Hypothalamus (tissue), 51 donors: ENCODE results near the gene MTX1.
"Not testable (repeated sequence)": the region's sequence is repeated elsewhere in the genome, so short reads cannot be mapped to it uniquely, and the experiment has no call there.

ENCODE experiments used
- DNase-seq, 51 donors: peaks; one replicate each; lab custom pipeline; 2025; lab: John Stamatoyannopoulos, UW

The MTX1 gene

DNA sequence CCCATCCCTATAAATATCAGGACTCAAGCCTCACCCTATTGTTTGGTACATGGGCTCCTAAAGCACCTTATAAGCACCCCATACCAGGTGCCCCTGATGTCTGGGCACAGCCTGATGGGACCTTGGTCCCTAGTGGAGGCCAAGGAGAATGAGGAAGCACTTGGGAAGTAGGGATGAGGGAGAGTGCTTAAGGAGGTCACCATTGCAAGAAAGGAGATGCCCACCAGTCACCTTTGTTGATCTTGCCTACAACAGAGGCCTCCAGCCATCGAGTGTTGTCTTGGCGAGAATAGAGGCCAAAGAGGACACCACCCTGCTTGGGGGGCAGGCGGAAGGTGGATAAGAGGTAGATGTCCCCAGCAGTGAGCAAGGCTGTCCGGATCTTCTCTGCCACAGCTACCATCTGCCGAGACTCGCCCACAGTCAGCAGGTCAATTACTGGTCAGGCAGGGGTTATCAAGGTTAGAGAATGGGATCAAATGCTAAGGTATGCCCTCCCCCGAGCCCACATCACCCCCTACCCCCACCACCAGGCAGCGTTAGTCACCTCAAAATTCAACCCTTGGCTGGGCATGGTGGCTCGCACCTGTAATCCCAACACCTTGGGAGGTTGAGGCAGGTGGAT, 2.4 kb upstream of the MTX1 start:
- DNase-seq = no peak

DNA sequence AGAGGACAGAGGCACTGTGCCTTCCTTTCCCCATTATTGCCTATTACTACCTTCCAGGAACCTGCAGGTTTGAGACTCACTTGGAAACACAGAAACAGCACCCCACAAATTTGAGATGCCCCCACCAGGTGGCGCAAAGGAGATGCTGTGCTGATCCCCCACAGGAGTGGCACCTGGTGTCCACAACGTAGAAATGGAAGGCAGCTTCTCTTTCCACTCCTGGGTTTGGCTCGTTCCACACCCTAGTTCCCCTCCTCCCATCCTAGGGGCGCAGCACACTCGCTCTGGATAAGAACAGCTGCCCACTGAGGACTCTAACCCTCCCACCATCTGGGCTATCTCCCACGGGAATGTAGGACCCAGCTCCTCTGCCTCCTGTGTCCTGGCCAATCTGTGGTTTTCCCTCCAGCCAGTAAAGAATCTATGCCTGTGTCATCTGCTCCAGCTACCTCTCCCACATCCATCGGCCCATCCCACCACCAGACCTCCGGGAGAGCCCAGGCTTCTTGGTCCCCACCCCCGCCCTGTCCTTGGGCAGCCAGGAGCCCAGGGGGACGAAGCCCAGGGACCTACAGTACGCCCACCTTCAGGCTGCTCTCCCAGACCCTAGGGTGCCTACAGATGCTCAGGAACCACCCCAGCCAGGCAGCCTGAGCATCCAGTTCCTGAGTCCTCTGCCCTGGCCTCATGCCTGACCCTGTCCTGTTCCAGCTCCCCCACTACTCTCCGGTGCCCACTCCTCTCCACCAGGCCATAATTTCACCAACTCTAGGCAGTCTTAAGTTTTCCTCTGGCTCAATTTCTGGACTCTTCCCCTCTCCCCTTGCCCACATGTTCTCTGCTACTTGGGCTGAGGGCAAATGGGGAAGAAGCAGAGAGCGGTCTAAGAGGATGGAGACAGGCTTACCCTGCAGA, 1.3 kb upstream of the MTX1 start:
- peak in 45 of 51 donors; percentile 14 to 81 (median 54) for DNase-seq

DNA sequence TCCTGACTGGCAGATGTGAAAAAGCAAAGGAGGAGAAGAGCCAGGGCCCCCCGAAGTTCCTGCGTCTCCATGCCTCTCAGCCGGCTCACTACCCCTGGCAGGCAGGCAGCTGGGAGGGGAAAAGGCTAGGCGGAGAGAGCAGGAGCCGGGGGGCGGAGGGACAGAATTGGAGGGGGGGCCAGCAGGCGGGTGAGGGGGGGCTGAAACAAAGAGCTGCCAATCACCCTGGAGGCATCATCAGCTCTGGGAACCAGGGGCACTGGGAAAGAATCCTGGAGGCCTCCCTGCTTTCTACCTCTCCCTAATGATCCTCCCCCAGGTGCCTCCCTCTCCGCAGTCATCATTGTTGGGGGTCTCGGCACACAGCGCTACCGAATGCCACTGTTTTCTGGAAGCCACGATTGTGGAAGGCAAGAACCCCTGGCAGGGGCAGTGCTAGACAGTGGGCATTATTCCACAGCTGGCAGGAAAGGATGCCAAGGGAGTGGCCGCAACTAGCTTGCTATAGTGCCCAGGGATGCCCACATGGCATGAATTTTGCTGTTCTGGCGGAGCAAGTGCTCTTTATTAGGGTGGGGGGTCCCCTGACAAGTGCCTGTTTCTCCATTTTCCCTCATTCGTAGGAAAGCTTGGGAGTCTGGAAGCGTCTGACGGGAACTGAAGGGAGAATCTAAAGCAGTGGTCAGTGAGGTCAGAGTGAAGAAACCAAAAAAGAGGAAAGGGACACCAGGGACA, 522 bp upstream of the MTX1 start, which contains the start of gene THBS3:
TSS of gene THBS3 (minus strand) at position 92 of the 735 bp plus-strand sequence. CDS start at position 71, 21 bp downstream.
- DNase-seq = peak in 34 of 51 donors; percentile 9 to 77 (median 49)

DNA sequence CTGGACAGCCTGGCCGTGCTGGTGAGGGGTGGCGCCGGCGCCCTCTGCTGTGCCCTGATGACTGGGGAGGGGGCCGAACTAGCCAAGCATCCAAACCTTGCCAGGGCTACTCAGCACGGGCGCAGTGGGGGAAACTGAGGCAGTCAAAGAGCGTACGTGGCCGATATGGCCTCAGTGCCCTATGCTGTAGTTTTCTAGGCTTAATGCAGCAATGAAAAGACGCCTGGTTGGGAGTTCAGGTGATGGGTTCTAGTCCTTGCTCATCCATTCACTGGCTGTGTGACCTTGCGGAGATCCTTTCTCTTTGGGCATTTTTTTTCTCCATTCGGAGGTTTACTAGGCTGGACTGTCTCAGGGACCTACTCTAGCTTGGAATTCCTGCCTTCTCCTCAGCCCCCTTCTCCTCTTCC, 822 bp downstream of the MTX1 start:
- no peak for DNase-seq

DNA sequence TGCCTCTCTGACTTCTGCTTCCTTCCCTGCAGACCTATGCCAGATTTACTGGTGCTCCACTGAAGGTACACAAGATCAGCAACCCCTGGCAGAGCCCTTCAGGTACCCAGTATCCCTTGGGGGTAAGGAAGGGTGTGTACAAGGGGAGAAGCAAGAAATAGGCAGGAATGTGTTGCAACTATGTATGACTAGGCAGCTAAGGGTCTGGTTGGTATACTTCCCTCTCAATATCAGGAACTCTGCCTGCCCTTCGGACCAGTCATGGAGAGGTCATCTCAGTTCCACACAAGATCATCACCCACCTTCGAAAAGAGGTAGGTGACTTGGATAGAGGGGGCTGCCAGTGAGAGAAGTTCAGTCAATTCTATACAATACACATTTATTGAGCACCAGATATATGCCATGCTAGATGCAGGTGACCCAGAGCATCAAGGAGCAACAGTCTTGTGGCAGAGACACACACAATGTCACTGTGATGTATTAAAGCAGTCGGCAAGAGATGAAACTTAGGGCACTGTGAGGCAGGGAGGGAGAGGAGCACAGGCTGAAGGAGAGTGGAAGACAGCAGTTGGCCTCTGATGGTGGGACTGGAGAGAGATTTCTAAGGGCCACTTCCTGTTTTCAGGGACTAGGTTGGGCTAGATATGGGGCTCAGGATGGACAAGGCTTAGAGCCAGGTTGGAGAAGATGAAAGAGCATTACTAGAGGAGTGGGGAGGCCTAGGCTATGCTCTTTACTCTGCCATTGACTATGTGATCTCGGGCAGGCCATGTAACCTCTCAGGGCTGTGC, 2.0 kb downstream of the MTX1 start:
- no peak for DNase-seq

DNA sequence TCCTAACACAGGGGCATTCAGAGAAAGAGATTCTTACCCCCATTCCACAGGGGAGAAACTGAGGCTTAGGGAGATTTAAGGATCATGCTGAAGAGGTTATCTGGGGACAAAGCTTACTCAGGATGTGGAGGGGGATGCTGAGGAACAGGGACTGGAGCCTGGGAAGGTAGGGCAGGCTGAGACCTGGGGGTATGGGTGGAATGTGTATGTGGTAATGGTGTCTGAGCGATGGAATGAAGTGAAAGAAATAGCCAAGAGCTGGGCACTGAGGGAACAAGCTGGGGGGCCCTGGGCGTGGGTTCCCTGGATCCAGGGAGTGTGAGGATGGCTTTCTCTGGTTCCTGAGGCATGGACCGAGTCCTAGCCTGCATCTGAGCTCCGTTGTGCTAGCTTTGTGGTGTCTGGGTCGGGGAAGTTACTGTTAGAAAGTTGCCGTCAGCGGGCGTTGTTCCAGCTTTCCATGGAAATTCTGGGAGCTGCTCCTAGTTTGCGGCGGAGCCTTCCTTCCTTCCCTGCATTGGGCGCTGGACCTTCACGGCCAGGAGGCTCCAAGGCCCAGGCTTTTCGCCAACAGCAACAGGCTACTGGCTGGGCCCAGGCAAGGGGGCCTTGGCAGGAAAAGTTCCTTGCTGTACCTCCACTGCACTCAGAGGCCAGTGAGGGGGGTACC, 3.0 kb downstream of the MTX1 start:
- DNase-seq = peak in 1 of 51 donors; percentile 30

DNA sequence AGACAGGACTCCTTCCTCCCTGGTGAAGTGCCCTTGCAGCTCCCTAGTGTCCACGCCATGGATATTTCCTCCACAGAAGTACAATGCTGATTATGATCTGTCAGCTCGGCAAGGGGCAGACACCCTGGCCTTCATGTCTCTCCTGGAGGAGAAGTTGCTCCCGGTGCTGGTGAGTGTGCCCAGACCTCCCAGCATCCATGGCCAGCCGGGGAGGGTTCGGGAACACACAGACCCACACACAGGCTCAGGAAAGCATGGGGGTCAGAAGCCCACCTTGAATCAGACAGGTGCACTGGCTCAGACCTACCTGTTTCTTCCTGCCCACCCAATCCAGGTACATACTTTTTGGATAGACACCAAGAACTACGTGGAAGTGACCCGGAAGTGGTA, 3.6 kb downstream of the MTX1 start:
- DNase-seq = not testable (repeated sequence)

DNA sequence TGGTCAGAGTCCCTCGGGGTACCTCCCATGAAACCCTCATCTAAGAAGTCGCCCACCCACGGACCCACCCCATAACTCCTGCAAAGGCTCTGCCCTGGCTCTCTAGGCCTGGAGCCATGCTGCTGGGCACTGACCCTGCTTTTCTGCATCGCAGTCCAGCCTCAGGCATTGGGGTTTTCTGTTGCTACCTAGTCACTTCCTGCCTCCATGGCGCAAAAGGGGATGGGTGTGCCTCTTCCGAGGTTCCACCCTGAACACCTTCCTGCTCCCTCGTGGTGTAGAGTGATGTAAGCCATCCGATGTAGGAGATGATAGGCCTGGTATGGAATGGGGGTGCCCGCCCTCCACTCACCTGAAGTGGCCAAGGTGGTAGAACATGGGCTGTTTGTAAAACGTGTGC, 6.2 kb downstream of the MTX1 start:
- not testable (repeated sequence) for DNase-seq

DNA sequence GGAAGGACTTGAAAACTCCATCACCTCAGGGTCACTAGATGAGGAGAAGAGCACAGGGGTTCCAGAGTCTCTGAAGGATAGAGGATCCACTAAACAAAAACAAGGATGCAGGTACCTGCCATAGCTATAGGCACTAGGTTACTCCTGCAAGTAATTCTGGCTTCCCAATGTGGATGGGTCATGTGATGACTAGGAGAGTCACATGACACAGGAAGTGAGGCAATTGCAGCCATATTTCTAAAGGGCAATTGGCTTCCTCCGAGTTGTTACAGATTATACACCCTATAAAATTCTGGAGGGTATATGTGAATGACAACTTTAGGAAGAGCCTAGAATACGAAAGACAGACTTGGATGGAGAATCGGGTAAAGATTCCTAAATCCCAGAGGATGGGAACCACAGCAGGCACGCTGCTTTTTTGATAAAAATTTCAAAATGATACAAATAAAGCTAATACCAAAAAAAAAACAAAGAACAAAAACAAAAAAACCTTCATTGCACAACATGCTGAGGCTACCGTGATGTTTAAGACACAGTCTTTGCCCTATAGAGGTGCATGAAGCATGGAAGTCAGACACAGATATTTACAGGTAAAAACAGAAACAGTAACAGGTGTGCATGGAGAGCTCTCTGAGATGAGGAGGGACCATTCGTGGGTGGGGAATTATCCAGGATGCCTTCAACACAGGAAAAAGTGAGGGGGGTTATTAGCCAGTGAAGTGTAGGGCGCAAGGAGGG, 10.5 kb downstream of the MTX1 start:
- peak in 39 of 51 donors; percentile 4 to 86 (median 40) for DNase-seq

DNA sequence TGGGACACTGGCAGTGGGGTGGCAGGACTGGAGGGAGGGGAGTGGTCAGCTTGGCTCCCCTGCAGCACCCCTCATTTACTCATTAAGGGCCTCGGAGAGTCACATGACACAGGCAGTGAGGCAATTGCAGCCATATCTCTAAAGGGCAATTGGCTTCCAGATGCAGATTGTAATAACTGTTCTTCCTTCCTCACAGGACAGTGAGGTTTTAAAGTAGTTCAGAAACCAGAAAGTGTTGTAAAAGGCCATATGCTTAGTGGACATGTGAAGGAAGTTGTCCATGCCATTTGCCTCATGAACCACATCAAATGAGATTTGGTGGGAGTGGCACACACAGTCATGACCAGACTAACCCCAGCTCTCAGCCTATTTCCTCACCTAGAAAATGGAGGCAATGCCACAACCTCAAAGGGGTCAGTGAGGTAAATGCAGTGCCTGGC, 11.1 kb downstream of the MTX1 start:
- DNase-seq = peak in 36 of 51 donors; percentile 6 to 76 (median 32)

DNA sequence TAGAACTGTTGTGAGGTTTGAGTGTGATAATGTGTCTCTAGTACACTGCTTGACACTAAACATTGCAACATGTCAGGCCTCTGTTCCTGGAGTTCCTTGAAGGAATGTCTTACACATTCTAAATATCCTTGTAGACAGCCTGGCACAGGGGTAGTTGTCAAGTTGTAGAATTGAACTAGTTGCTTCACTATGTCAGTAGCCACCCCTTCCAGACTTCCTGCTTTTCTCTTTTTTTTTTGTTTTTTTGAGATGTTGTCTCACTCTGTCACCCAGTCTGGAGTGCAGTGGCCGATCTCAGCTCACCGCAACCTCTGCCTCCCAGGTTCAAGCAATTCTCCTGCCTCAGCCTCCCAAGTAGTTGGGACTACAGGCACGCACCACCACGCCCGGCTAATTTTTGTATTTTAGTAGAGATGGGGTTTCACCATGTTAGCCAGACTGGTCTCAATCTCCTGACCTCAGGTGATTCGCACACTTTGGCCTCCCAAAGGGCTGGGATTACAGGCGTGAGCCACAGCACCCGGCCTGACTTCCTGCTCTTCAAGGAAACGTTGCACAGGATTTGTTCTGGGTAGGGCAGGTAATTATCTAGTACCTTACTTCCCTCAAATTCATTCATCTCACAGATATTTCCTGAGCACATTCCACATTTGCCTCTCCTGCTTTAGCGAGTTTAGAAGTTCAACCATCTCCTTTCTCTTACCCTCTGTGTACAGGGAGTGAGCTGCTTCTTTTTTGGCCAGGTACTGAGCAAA, 11.9 kb downstream of the MTX1 start:
- DNase-seq = not testable (repeated sequence)

DNA sequence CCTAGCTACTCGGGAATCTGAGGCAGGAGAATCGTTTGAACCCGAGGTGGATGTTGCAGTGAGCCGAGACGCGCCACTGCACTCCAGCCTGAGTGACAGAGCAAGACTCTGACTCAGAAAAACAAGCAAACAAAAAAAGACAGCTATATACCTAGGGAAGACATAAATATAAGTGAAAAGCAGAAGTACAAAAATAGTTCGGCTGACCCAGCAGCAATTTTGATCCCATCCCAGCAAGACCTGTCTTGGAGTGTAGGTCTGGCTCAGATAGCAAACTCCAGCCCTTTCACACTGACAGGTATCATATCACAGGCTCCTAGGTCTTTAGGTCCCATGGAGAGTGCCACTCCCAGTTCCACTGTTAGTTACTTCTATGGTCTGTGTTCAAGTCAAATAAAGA, 14.6 kb downstream of the MTX1 start:
- DNase-seq = no peak

DNA sequence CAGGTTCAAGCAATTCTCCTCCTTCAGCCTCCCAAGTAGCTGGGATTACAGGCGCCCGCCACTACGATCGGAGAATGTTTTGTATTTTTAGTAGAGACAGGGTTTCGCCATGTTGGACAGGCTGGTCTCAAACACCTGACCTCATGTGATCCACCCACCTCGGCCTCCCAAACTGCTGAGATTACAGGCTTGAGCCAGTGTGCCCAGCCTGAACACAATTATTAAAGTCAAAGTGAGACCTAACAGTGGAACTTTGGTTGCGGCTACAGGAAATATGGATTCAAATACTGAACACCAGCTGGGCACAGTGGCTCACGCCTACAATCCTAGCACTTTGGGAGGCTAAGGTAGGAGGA, 16.9 kb downstream of the MTX1 start:
- DNase-seq = not testable (repeated sequence)

DNA sequence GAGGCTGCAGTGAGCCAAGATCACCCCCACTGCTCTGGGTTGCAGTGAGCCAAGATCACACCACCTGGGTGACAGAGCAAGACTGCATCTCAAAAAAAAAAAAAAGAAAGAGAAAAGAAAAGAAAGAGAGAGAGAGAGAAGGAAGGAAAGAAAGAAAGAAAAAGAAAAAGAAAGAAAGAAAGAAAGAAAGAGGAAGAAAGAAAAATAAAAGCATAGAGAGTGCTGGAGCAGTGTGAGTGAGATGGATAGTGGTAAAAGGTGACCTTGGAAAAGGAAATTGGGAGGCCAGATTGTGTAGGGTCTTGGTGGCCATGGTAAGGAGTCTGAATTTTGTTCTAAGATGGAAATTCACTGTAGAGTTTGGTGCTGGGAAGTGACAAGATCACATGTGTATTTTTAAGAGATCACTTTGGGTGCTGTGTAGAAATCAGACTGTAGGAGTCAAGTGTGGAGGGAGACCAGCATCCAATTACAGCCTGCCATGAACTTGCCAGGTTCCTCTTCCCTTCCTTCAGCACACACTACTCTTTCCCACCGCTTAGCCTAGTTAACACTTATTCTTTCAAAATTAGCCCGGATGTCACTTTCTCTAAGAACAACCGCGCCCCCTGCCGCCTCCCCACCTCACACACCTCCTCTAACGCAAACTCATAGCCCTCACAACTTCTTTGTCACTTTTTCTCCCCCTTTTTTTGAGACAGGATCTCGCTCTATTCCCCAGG, 17.9 kb downstream of the MTX1 start:
- DNase-seq = peak in 34 of 51 donors; percentile 9 to 79 (median 45)

DNA sequence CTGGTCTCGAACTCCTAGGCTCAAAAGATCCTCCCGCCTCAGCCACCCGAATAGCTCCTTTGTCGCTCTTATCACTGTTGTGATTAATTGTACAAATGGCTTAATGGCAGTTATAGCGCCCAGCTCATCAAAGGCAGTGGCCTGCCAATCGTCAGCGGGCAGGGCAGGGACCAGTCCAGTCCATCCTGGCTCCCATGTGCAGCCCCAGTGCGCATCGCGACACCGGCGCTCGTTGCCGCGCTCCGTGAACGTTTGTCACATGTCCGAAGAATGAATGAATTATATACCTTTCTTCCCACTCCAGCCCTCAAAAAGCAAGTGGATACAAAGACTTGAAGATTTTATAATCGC, 18.4 kb downstream of the MTX1 start:
- DNase-seq = peak in 27 of 51 donors; percentile 7 to 76 (median 43)

DNA sequence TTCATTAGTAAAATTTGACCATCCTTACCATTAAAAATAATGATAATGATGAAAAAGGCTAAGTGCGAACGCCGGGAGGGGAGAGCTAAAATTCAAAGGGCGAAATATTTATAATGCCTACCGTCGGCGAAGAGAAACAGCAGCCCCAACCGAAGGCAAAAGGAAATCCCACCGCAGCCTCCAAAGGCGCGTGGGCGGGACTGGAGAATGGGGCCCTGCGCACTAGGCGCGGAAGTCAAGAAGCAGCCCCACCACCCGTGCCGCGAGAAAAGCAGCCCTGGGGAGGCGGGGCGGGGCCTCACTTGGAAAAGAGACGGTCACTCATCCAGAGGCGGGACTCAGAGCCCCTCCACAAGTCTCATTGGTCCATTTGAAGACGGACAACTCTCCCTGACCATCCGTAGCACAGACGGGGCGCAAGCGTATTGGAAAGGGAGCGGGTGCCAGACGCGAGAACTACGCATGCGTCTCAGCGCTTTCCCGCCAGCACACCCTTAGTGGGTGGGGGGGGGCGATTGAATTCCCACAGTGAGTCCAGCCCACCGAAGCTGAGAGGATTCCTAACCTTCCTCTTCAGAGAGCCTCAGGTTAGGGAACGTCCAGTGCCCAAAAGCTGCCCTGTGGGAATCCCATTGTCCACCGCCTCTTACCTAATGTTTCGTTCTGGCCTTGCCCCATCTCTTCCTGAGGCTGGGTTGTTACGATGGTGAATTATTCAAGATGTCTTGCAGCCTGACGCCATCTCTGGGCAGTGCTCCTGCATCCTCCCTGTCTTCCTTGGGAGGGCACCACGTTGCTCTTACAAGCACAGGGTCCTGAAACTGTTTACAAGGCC, 19.0 kb downstream of the MTX1 start:
- peak; percentile 86 to 99 (median 96) for DNase-seq

DNA sequence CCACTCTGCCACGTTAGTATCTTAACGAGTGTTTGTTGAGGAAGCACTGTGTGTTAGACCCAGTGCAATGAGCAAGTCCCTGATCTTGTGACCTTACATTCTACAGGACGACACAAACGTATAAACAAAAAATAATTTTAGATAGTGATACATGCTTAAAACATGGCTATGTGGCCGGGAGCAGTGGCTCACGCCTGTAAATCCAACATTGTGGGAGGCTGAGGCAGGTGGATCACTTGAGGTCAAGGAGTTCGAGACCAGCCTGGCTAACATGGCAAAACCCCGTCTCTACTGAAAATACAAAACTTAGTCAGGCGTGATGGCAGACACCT, 19.6 kb downstream of the MTX1 start:
- DNase-seq = no peak
